HG02759 (cell line): ENCODE results near the gene NELFE.
A peak's percentile ranks its signal among the peaks of the same experiment; 100 is the strongest.

ENCODE experiments used
- ATAC-seq: cut with Tn5 transposase; IDR thresholded peaks from one replicate; pipeline ENCODE4 v1.9.1; 2021; ENCODE audit warnings: mild to moderate bottlenecking, moderate library complexity; ENCODE audit not compliant: unreplicated experiment

The NELFE gene

GRCh38 chr6:31972709-31973350 lies 14.1 kb upstream of the NELFE start:
- peak; percentile 2 for ATAC-seq

GRCh38 chr6:31971993-31972708 lies 13.4 kb upstream of the NELFE start, which contains the start of gene DXO:
Gene DXO (minus strand): TSS chr6:31972138. CDS start chr6:31971675, 463 bp downstream.
- ATAC-seq: peak; percentile 89

- ATAC-seq: no peak
Measured at GRCh38 chr6:31971279-31971992, 12.7 kb upstream of the NELFE start.

- no peak for ATAC-seq
Measured at GRCh38 chr6:31970604-31971271, 12.0 kb upstream of the NELFE start.

GRCh38 chr6:31969712-31970603 lies 11.2 kb upstream of the NELFE start:
- no peak for ATAC-seq

GRCh38 chr6:31968791-31969711 lies 10.3 kb upstream of the NELFE start:
- ATAC-seq: no peak

GRCh38 chr6:31968326-31968725 lies 9.6 kb upstream of the NELFE start:
- no peak for ATAC-seq

- no peak for ATAC-seq
Measured at GRCh38 chr6:31967926-31968320, 9.2 kb upstream of the NELFE start.

- ATAC-seq: no peak
Measured at GRCh38 chr6:31966997-31967925, 8.5 kb upstream of the NELFE start.

- ATAC-seq: no peak
Measured at GRCh38 chr6:31966506-31966905, 7.7 kb upstream of the NELFE start.

- no peak for ATAC-seq
Measured at GRCh38 chr6:31965700-31966099, 6.9 kb upstream of the NELFE start.

- ATAC-seq: no peak
Measured at GRCh38 chr6:31963921-31964320, 5.2 kb upstream of the NELFE start.

- no peak for ATAC-seq
Measured at GRCh38 chr6:31961616-31962015, 2.8 kb upstream of the NELFE start.

- peak; percentile 3 for ATAC-seq
Measured at GRCh38 chr6:31958412-31958740, 395 bp downstream of the NELFE start.

GRCh38 chr6:31956796-31957195 lies 2.0 kb downstream of the NELFE start:
- no peak for ATAC-seq

- no peak for ATAC-seq
Measured at GRCh38 chr6:31954511-31954910, 4.3 kb downstream of the NELFE start.

GRCh38 chr6:31952890-31953289 lies 5.9 kb downstream of the NELFE start:
- no peak for ATAC-seq

GRCh38 chr6:31952140-31952805 lies 6.5 kb downstream of the NELFE start:
- ATAC-seq: no peak
